Lower lobe of right lung (tissue), 2 donors: ENCODE measurements around the gene ARMC7. TPM values are rescaled to one million over a fixed set of nuclear protein-coding genes. Genes with fewer than 3 reads are reported as not detected.

ENCODE experiments used
- ATAC-seq, 2 donors: fragments of 200-7000 bp; cut with Tn5 transposase; one replicate each; pipeline ENCODE4 v1.9.1; 2020 to 2022; ENCODE audit warnings: mild to moderate bottlenecking in 2 of 2, moderate library complexity in 2 of 2
- DNase-seq: peaks from one replicate; pipeline ENCODE4 v3.0.0-alpha.2; 2020
- H3K27ac ChIP-seq: fragments of 200-600 bp; one replicate; pipeline ENCODE4 v1.8.0; 2022
- H3K27me3 ChIP-seq: fragments of 200-600 bp; one replicate; pipeline ENCODE4 v1.8.0; 2022; ENCODE audit warnings: low read depth
- H3K36me3 ChIP-seq: fragments of 200-600 bp; one replicate; pipeline ENCODE4 v1.8.0; 2022; ENCODE audit warnings: mild to moderate bottlenecking
- H3K4me1 ChIP-seq: fragments of 200-600 bp; one replicate; pipeline ENCODE4 v1.8.0; 2022
- H3K4me3 ChIP-seq: fragments of 200-600 bp; one replicate; pipeline ENCODE4 v1.8.0; 2022; ENCODE audit warnings: mild to moderate bottlenecking
- H3K9me3 ChIP-seq: fragments of 200-600 bp; one replicate; pipeline ENCODE4 v1.8.0; 2022
- intact Hi-C: fragments of 100-400 bp; cut with DNase I; formaldehyde crosslinking; loops from one replicate; pipeline ENCODE4 v1.11.0; 2022
- total RNA-seq: library from RNA; stranded (reverse); fragmentation: NEBNext Ultra II Directional; extraction: Animal tissue kit (Norgen Biotek cat#: 25700); gene quantifications from one replicate; pipeline ENCODE4 v1.2.1, GENCODE V29; 2021
- TF ChIP-seq, protein P1 (sequence below): fragments of 200-600 bp; IDR thresholded peaks from one replicate; pipeline ENCODE4 v1.8.0; 2022; ENCODE audit warnings: antibody characterized with exemption, mild to moderate bottlenecking
- donor health status: DM: no; HTN: yes; CAD: no; lungs with severe emphysema.

The ARMC7 gene
- total RNA-seq, 1 donor from 2014 or later = 16.7 TPM

DNA sequence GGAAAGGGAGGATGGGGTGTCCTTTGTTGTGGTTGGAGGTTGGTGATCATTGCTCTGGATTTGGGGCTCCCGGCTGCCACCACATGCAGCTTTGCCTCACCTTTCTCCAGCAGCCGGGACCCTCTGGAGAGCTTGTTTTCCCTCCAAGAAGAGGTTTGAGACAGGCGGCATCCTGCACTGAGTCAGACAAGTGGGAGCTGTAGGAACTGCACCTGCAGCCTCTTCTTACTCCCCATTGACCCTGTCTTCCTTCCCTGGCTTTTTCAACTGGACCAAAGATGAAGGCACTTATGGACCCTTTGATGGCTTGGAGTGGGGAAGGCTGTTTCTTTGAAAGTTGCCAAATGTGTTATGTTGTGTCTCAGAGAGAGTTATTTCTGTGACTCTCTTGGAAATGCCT is 46.1 kb upstream of the ARMC7 start:
- no peaks in the 10 kb centered on the region for H3K9me3 ChIP-seq
- H3K4me1 ChIP-seq = peaks cover 14% of the 10 kb centered on the region
- no peaks in the 10 kb centered on the region for H3K27me3 ChIP-seq
- TF ChIP-seq, protein P1, sequence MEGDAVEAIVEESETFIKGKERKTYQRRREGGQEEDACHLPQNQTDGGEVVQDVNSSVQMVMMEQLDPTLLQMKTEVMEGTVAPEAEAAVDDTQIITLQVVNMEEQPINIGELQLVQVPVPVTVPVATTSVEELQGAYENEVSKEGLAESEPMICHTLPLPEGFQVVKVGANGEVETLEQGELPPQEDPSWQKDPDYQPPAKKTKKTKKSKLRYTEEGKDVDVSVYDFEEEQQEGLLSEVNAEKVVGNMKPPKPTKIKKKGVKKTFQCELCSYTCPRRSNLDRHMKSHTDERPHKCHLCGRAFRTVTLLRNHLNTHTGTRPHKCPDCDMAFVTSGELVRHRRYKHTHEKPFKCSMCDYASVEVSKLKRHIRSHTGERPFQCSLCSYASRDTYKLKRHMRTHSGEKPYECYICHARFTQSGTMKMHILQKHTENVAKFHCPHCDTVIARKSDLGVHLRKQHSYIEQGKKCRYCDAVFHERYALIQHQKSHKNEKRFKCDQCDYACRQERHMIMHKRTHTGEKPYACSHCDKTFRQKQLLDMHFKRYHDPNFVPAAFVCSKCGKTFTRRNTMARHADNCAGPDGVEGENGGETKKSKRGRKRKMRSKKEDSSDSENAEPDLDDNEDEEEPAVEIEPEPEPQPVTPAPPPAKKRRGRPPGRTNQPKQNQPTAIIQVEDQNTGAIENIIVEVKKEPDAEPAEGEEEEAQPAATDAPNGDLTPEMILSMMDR = no peak
- intact Hi-C loops = no loop called here
- ATAC-seq = no peak
- H3K27ac ChIP-seq = no peak overlapping the region
- no peak overlapping the region for H3K4me3 ChIP-seq
- peaks cover 59% of the 10 kb centered on the region for H3K36me3 ChIP-seq
- DNase-seq = no peak

- Histone ChIP-seq H3K9me3 (no peaks in the 10 kb centered on the region), H3K36me3 (peaks cover 57% of the 10 kb centered on the region), H3K27ac (no peak overlapping the region), H3K4me1 (peaks cover 14% of the 10 kb centered on the region), H3K4me3 (no peak overlapping the region), H3K27me3 (no peaks in the 10 kb centered on the region)
- intact Hi-C loops = no loop called here
- DNase-seq (no peak), ATAC-seq (no peak)
- TF ChIP-seq, protein P1 = no peak
Measured at GRCh38 chr17:75064040-75064439, 45.7 kb upstream of the ARMC7 start.

- no peak overlapping the region for H3K27ac ChIP-seq
- no peaks in the 10 kb centered on the region for H3K9me3 ChIP-seq
- peaks cover 10% of the 10 kb centered on the region for H3K4me1 ChIP-seq
- intact Hi-C loops = no loop called here
- H3K36me3 ChIP-seq = peaks cover 53% of the 10 kb centered on the region
- TF ChIP-seq, protein P1 = no peak
- no peak overlapping the region for H3K4me3 ChIP-seq
- DNase-seq (no peak), ATAC-seq (no peak)
- no peaks in the 10 kb centered on the region for H3K27me3 ChIP-seq
Measured at GRCh38 chr17:75064460-75064859, 45.3 kb upstream of the ARMC7 start.

DNA sequence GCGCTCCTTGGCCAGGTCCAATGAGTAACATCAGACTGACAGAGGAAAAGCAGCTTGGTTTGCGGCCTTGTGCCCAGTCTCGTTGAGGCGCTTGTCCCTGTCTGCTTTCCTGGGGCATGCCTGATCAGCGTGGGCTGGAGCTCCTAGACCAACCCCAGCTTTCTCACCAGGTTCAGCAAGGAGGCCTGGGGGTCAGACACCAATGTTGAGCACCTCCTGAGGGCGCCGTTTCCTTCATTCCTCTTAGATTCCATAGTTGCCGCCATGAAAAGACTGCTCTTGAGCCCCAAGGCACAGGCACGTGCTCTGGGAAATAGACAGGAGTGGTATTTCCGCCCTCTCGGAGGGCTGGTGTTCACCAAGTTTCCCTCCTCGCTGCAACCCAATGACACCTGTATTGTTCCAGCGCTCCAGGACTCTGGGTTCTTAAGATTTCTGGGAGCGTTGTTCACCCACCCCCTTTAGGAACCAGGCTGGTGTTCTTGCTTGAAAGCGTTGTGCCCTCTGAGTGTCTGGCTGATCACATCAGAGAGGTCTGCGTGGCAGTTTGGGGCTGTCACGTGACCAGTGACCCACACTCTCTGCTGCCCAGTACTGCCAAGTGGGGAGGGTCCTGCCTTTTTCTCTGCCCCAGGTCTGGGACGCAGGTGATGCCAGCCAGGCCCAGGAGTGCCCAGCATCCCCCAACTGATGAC is 44.8 kb upstream of the ARMC7 start:
- no peak for ATAC-seq
- Histone ChIP-seq H3K9me3 (no peaks in the 10 kb centered on the region), H3K27me3 (no peaks in the 10 kb centered on the region), H3K27ac (no peak overlapping the region), H3K36me3 (peaks cover 47% of the 10 kb centered on the region), H3K4me3 (no peak overlapping the region), H3K4me1 (peaks cover 5% of the 10 kb centered on the region)
- TF ChIP-seq, protein P1 = no peak
- DNase-seq = no peak
- intact Hi-C loops = no loop called here

- Histone ChIP-seq H3K4me1 (no peaks in the 10 kb centered on the region), H3K27me3 (no peaks in the 10 kb centered on the region), H3K36me3 (peaks cover 42% of the 10 kb centered on the region), H3K27ac (no peak overlapping the region), H3K9me3 (no peaks in the 10 kb centered on the region), H3K4me3 (no peak overlapping the region)
- intact Hi-C loops = no loop called here
- TF ChIP-seq, protein P1 = no peak
- no peak for DNase-seq
- no peak for ATAC-seq
Measured at GRCh38 chr17:75065562-75066151, 44.1 kb upstream of the ARMC7 start.
